Suppressor macrophage treated with lipopolysaccharide for 4 hours (primary cell): ENCODE measurements around the gene HLA-DQB1.
"Not testable (repeated sequence)": the region's sequence is repeated elsewhere in the genome, so short reads cannot be mapped to it uniquely, and the experiment has no call there.

Experiments
- DNase-seq: peaks from one replicate; pipeline ENCODE4 v3.0.0-alpha.2; 2020

The HLA-DQB1 gene

GRCh38 chr6:32666420-32667300 is at the start of gene HLA-DQB1:
TSS of gene HLA-DQB1 (minus strand) at chr6:32666657. CDS start at chr6:32666607, 50 bp downstream.
- DNase-seq = peak; percentile 71

GRCh38 chr6:32713241-32713640 is 46.8 kb upstream of the HLA-DQB1 start:
- DNase-seq = peak; percentile 32

GRCh38 chr6:32709625-32710024 is 43.2 kb upstream of the HLA-DQB1 start:
- DNase-seq = no peak

- DNase-seq = not testable (repeated sequence)
These were observed 38.7 kb upstream of the HLA-DQB1 start for GRCh38 chr6:32705164-32705563.

- no peak for DNase-seq
These were observed 36.9 kb upstream of the HLA-DQB1 start for GRCh38 chr6:32703347-32703746.

- DNase-seq = peak; percentile 65
These were observed 34.1 kb upstream of the HLA-DQB1 start for GRCh38 chr6:32700391-32701040.

- DNase-seq = peak; percentile 32
These were observed 30.6 kb upstream of the HLA-DQB1 start for GRCh38 chr6:32697031-32697430.

GRCh38 chr6:32692019-32692418 is 25.6 kb upstream of the HLA-DQB1 start:
- DNase-seq = no peak

- DNase-seq = no peak
These were observed 23.4 kb upstream of the HLA-DQB1 start for GRCh38 chr6:32689531-32690501.

GRCh38 chr6:32685603-32686002 is 19.1 kb upstream of the HLA-DQB1 start:
- peak; percentile 18 for DNase-seq

- DNase-seq = no peak
These were observed 17.8 kb upstream of the HLA-DQB1 start for GRCh38 chr6:32684246-32684645.

GRCh38 chr6:32680055-32680454 is 13.6 kb upstream of the HLA-DQB1 start:
- no peak for DNase-seq

GRCh38 chr6:32679492-32679891 is 13.0 kb upstream of the HLA-DQB1 start:
- DNase-seq = no peak

- not testable (repeated sequence) for DNase-seq
These were observed 7.7 kb upstream of the HLA-DQB1 start for GRCh38 chr6:32674123-32674522.

- not testable (repeated sequence) for DNase-seq
These were observed 5.5 kb upstream of the HLA-DQB1 start for GRCh38 chr6:32671908-32672307.

GRCh38 chr6:32669893-32670292 is 3.4 kb upstream of the HLA-DQB1 start:
- DNase-seq = no peak

- DNase-seq = no peak
These were observed 2.8 kb upstream of the HLA-DQB1 start for GRCh38 chr6:32669240-32669639.

- peak; percentile 80 for DNase-seq
These were observed 1.8 kb upstream of the HLA-DQB1 start for GRCh38 chr6:32668226-32668747.

GRCh38 chr6:32665661-32666060 is 796 bp downstream of the HLA-DQB1 start:
- no peak for DNase-seq

GRCh38 chr6:32664827-32665362 is 1.6 kb downstream of the HLA-DQB1 start:
- DNase-seq = peak; percentile 82

GRCh38 chr6:32664354-32664753 is 2.1 kb downstream of the HLA-DQB1 start:
- DNase-seq = no peak

GRCh38 chr6:32662836-32663235 is 3.6 kb downstream of the HLA-DQB1 start:
- no peak for DNase-seq
